ENCODE data around the gene RGS6. TPM values are rescaled to one million over a fixed set of nuclear protein-coding genes. Genes with fewer than 3 reads are reported as not detected.
"Not testable (repeated sequence)": the region's sequence is repeated elsewhere in the genome, so short reads cannot be mapped to it uniquely, and the experiment has no call there.

The RGS6 gene
- total and polyA plus RNA-seq, 2 experiments from 2014 or later = 0.86 to 0.95 TPM

DNA sequence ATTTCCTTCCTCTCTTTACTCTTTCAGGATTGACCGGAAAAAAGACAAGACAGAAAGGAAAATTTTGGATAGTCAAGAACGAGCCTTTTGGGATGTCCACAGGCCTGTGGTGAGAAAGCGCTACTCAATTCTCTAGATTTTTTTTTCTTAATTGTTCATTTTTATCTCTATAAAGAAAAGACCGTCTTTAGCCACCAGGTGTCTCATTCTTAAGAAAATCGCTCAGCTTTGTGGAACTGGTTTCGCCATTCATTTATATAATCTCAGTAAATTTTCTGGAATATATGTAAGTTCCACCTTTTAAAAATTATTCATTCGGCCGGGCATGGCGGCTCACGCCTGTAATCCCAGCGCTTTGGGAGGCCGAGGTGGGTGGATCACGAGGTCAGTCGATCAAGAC, 540.6 kb downstream of the RGS6 start:
- DNase-seq (ENCODE audit: low read depth in 1 of 2, low spot score in 1 of 2) = no peak
- H3K4me1 ChIP-seq (ENCODE audit: low read depth) = no peaks in the 10 kb centered on the region
- no peaks in the 10 kb centered on the region for H3K9me3 ChIP-seq (ENCODE audit: low read depth)
- TF ChIP-seq CTCF (IDR thresholded peaks at IDR 0.05; ENCODE audit: low read depth, low read length) = no peak
- no peak overlapping the region for H3K4me3 ChIP-seq
- no peaks in the 10 kb centered on the region for H3K27me3 ChIP-seq
- no peaks in the 10 kb centered on the region for H3K36me3 ChIP-seq
- no peak overlapping the region for H3K27ac ChIP-seq

DNA sequence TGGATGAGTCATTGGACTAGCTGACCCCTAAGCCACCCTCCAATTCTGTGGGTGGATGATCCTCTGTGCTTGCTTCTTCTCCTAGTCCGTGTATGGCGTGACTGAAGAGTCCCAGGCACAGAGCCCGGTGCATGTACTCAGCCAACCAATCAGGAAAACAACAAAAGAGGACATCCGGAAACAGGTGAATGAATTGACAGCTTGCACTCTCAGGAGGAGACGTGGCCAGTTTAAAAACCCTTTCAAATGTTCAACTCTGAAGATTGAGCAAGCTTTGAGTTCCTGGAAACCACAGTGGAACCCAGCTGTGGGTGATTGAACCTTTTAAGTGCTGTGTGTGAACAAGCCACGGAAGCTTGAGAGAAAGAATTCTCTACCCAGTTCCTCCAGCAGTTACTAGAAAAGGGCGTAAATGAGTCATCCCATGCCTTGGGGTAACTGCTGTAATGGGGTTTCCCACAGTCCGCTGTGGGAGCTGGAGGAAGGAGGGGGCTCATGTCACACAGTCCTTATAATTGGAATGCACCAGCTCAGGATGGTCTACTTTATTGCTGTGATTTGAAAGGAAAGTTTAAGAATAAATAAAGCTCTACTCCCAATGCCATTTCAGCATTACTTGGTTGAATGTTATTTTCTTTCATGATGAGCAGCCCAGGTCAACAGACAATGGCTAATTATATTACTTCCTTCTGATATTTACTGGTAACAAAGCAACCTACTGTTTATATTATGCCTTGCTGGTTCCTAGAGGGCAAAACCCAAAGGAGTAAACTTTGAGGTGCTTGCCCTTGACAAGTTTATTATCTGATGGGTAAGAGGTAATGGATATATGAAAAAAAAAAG, 544.6 kb downstream of the RGS6 start:
- Histone ChIP-seq H3K4me3 (no peak overlapping the region), H3K9me3 (ENCODE audit: low read depth) (no peaks in the 10 kb centered on the region), H3K36me3 (no peaks in the 10 kb centered on the region), H3K27me3 (no peaks in the 10 kb centered on the region), H3K27ac (peak overlapping the region; percentile 30), H3K4me1 (ENCODE audit: low read depth) (peaks cover 12% of the 10 kb centered on the region)
- no peak for TF ChIP-seq CTCF (IDR thresholded peaks at IDR 0.05; ENCODE audit: low read depth, low read length)
- DNase-seq (ENCODE audit: low read depth in 1 of 2, low spot score in 1 of 2) = no peak

- H3K27ac ChIP-seq, H3K27me3 ChIP-seq: not testable (repeated sequence)
These were observed 545.3 kb downstream of the RGS6 start for GRCh38 chr14:72477578-72477977.

DNA sequence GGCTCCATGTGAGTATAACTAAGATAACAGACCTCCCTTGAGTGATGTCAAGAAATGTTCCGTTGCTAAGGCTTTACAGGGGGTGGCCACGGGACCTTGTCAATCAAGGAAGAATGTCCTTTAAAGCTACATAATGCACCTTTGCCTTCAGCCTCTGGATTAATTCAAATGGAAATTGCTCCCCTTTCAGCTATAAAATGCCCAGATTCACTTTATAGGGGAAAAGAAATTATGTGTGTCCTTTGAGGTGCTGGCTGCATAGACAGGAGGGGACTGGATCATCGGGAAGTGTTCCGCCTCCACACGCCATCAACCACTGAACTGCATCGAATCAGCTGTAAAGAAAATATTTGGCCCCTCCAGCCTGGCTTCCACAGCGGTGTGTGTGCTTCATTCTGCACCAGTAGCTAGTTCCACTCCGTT, 546.3 kb downstream of the RGS6 start:
- H3K27me3 ChIP-seq = no peaks in the 10 kb centered on the region
- H3K4me1 ChIP-seq (ENCODE audit: low read depth) = peaks cover 12% of the 10 kb centered on the region
- no peak for TF ChIP-seq CTCF (IDR thresholded peaks at IDR 0.05; ENCODE audit: low read depth, low read length)
- no peak overlapping the region for H3K4me3 ChIP-seq
- no peak for DNase-seq (ENCODE audit: low read depth in 1 of 2, low spot score in 1 of 2)
- no peak overlapping the region for H3K27ac ChIP-seq
- no peaks in the 10 kb centered on the region for H3K36me3 ChIP-seq
- no peaks in the 10 kb centered on the region for H3K9me3 ChIP-seq (ENCODE audit: low read depth)

More at GRCh38 chr14:72477578-72477977, 545.3 kb downstream of the RGS6 start:
- H3K9me3 ChIP-seq (ENCODE audit: low read depth); H3K4me3 ChIP-seq; DNase-seq (ENCODE audit: low read depth in 1 of 2, low spot score in 1 of 2); H3K36me3 ChIP-seq: not testable (repeated sequence)
- H3K4me1 ChIP-seq (ENCODE audit: low read depth) = peaks cover 12% of the 10 kb centered on the region

DNA sequence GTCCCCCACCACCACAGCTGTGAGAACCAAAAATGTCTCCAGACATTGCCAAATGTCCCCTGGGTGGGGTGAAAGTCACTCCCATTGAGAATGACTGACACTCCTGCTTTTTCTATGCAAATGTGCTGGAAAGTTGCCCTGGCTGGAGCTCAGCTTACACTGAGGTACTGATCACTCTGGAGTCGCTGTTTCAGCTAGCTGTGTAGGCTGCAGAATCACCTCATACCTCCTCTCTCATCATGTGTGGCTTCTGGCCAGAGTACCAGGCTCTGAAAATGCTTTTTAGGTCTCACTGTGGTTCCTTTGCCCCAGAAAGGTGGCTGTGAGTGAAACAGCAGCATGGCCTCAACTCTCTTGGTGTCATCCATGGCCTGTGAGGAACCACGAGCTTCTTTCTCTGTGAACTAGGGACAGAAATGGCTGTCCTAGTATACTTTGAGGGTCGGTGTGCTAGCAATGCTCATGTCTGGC, 547.3 kb downstream of the RGS6 start:
- TF ChIP-seq CTCF (IDR thresholded peaks at IDR 0.05; ENCODE audit: low read depth, low read length) = no peak
- Histone ChIP-seq H3K36me3 (no peaks in the 10 kb centered on the region), H3K4me3 (no peak overlapping the region), H3K9me3 (ENCODE audit: low read depth) (no peaks in the 10 kb centered on the region), H3K4me1 (ENCODE audit: low read depth) (peaks cover 12% of the 10 kb centered on the region), H3K27ac (peak overlapping the region; percentile 65), H3K27me3 (no peaks in the 10 kb centered on the region)
- peak in 1 of 2 donors; percentile 66 for DNase-seq (ENCODE audit: low read depth in 1 of 2, low spot score in 1 of 2)

All from cardiac muscle cell (in vitro differentiated cells and primary cell).